Cardiac muscle cell (in vitro differentiated cells and primary cell): Measurements from ENCODE around the gene MYO5B. TPM values are rescaled to one million over a fixed set of nuclear protein-coding genes. Genes with fewer than 3 reads are reported as not detected.

Experiments
- DNase-seq, 2 donors: peaks; one replicate each; pipeline versions ENCODE4 v3.0.0 to v3.0.0-alpha.2; 2010 to 2017; ENCODE audit warnings: low read depth in 1 of 2, low spot score in 1 of 2
- H3K27ac ChIP-seq: fragments of 200-600 bp; sonication (generic); 2 replicates; pipeline ENCODE4 v1.5.1; 2016
- H3K27me3 ChIP-seq: fragments of 200-600 bp; sonication (generic); 2 replicates; pipeline ENCODE4 v1.6.0; 2016; ENCODE audit warnings: control low read depth
- H3K36me3 ChIP-seq: fragments of 200-600 bp; sonication (generic); 2 replicates; pipeline ENCODE4 v1.5.1; 2016; ENCODE audit warnings: control low read depth
- H3K4me1 ChIP-seq: fragments of 200-600 bp; sonication (generic); 2 replicates; pipeline ENCODE4 v1.8.1; 2017; ENCODE audit warnings: low read depth, mild to moderate bottlenecking, mixed run types
- H3K4me3 ChIP-seq: fragments of 200-600 bp; sonication (generic); 2 replicates; pipeline ENCODE4 v1.5.1; 2016; ENCODE audit warnings: mild to moderate bottlenecking
- H3K9me3 ChIP-seq: fragments of 200-600 bp; sonication (generic); 2 replicates; pipeline ENCODE4 v1.5.1; 2017; ENCODE audit warnings: low read depth, mild to moderate bottlenecking, control low read depth
- polyA plus RNA-seq: library from polyadenylated mRNA; unstranded; fragments of >200 nt; fragmentation: Nextera tagmentation; extraction: Ambion mirVana; gene quantifications from 2 replicates; pipeline ENCODE4 v1.2.1, GENCODE V29; 2016
- total RNA-seq: library from RNA; depleted of rRNA; stranded (reverse); fragments of >200 nt; gene quantifications from 2 replicates; pipeline ENCODE4 v1.2.3, GENCODE V29; 2016
- TF ChIP-seq, protein P1 (sequence below): IDR thresholded peaks from 2 replicates; pipeline ENCODE4 v1.5.1; 2012; ENCODE audit warnings: low read depth, mild to moderate bottlenecking, low read length

The MYO5B gene
- total and polyA plus RNA-seq, 2 experiments from 2014 or later = 3.0 to 16.7 TPM

GRCh38 chr18:50057009-50057408 lies 137.9 kb downstream of the MYO5B start:
- TF ChIP-seq, protein P1, sequence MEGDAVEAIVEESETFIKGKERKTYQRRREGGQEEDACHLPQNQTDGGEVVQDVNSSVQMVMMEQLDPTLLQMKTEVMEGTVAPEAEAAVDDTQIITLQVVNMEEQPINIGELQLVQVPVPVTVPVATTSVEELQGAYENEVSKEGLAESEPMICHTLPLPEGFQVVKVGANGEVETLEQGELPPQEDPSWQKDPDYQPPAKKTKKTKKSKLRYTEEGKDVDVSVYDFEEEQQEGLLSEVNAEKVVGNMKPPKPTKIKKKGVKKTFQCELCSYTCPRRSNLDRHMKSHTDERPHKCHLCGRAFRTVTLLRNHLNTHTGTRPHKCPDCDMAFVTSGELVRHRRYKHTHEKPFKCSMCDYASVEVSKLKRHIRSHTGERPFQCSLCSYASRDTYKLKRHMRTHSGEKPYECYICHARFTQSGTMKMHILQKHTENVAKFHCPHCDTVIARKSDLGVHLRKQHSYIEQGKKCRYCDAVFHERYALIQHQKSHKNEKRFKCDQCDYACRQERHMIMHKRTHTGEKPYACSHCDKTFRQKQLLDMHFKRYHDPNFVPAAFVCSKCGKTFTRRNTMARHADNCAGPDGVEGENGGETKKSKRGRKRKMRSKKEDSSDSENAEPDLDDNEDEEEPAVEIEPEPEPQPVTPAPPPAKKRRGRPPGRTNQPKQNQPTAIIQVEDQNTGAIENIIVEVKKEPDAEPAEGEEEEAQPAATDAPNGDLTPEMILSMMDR = no peak
- H3K27me3 ChIP-seq = peaks cover 11% of the 10 kb centered on the region
- DNase-seq = no peak
- no peak overlapping the region for H3K27ac ChIP-seq
- H3K9me3 ChIP-seq = no peaks in the 10 kb centered on the region
- no peaks in the 10 kb centered on the region for H3K36me3 ChIP-seq
- no peak overlapping the region for H3K4me3 ChIP-seq
- no peaks in the 10 kb centered on the region for H3K4me1 ChIP-seq

GRCh38 chr18:50056185-50056584 lies 138.8 kb downstream of the MYO5B start:
- H3K36me3 ChIP-seq = no peaks in the 10 kb centered on the region
- DNase-seq = no peak

GRCh38 chr18:50055488-50055887 lies 139.5 kb downstream of the MYO5B start:
- peaks cover 11% of the 10 kb centered on the region for H3K27me3 ChIP-seq
- DNase-seq = no peak
- no peak overlapping the region for H3K4me3 ChIP-seq
- no peaks in the 10 kb centered on the region for H3K4me1 ChIP-seq
- H3K9me3 ChIP-seq = no peaks in the 10 kb centered on the region
- TF ChIP-seq, protein P1 = no peak
- no peaks in the 10 kb centered on the region for H3K36me3 ChIP-seq
- no peak overlapping the region for H3K27ac ChIP-seq

More at GRCh38 chr18:50056185-50056584, 138.8 kb downstream of the MYO5B start:
- Histone ChIP-seq H3K4me1 (no peaks in the 10 kb centered on the region), H3K27ac (no peak overlapping the region), H3K9me3 (no peaks in the 10 kb centered on the region), H3K4me3 (no peak overlapping the region), H3K27me3 (peaks cover 11% of the 10 kb centered on the region)
- TF ChIP-seq, protein P1 = no peak

GRCh38 chr18:50053111-50053510 lies 141.8 kb downstream of the MYO5B start:
- Histone ChIP-seq H3K9me3 (no peaks in the 10 kb centered on the region), H3K4me3 (no peak overlapping the region), H3K4me1 (no peaks in the 10 kb centered on the region), H3K27ac (no peak overlapping the region), H3K36me3 (no peaks in the 10 kb centered on the region), H3K27me3 (no peaks in the 10 kb centered on the region)
- DNase-seq = no peak
- TF ChIP-seq, protein P1 = no peak

DNA sequence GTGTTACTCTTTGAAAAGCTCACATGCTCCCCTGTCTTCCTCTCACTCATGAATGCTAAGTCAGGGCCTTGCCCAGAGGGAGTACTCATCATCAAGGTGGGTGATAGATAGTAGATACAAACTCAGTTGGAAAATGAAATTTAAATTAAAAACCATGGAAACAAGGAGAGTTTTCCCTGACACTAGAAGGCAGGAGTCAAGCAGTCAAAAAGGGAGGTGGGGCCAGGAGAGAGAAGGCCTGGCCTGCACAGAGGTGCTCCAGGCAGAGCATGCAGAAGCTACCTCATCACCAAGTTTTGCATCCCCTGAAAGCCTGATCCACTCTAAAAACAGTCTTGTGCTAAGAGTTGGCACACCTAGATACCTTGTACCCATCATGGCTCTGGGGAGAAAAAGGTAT lies 143.7 kb downstream of the MYO5B start:
- no peaks in the 10 kb centered on the region for H3K9me3 ChIP-seq
- DNase-seq = peak; percentile 10 to 27
- TF ChIP-seq, protein P1 = peak; percentile 40
- no peaks in the 10 kb centered on the region for H3K36me3 ChIP-seq
- H3K27ac ChIP-seq = no peak overlapping the region
- no peaks in the 10 kb centered on the region for H3K27me3 ChIP-seq
- no peak overlapping the region for H3K4me3 ChIP-seq
- H3K4me1 ChIP-seq = no peaks in the 10 kb centered on the region

GRCh38 chr18:50045126-50045525 lies 149.8 kb downstream of the MYO5B start:
- Histone ChIP-seq H3K9me3 (no peaks in the 10 kb centered on the region), H3K27ac (no peak overlapping the region), H3K4me1 (peaks cover 3% of the 10 kb centered on the region), H3K36me3 (no peaks in the 10 kb centered on the region), H3K4me3 (no peak overlapping the region), H3K27me3 (no peaks in the 10 kb centered on the region)
- TF ChIP-seq, protein P1 = no peak
- DNase-seq = peak in 1 of 2 donors; percentile 1
